SK-N-SH (cell line): Measurements from ENCODE around the gene HCST. TPM values are rescaled to one million over a fixed set of nuclear protein-coding genes. Genes with fewer than 3 reads are reported as not detected.

Source experiments
- CTCF ChIA-PET: fragments of 300-600, 350-600 bp; formaldehyde crosslinking; extraction: SDS; loops from one replicate; lab custom pipeline; 2021; lab: Yijun Ruan, JAX
- POLR2A ChIA-PET: fragments of 350-600 bp; sonication (Branson Sonifier 250); formaldehyde crosslinking; extraction: SDS; loops from one replicate; lab custom pipeline; 2020; ENCODE audit warnings: antibody characterized with exemption, inconsistent platforms; lab: Yijun Ruan, JAX
- DNase-seq: peaks from one replicate; pipeline ENCODE4 v3.0.0; 2012
- H2AFZ ChIP-seq: fragments of 200-600 bp; sonication (generic); 2 replicates; pipeline ENCODE4 v1.8.1; 2016; ENCODE audit warnings: antibody characterized with exemption, mild to moderate bottlenecking, low read depth
- H3F3A ChIP-seq: fragments of 200-600 bp; sonication (generic); replicated peaks from 2 replicates; pipeline ENCODE3; 2016; ENCODE audit warnings: antibody characterized with exemption, mild to moderate bottlenecking; ENCODE audit not compliant: insufficient read depth
- H3K27ac ChIP-seq, 2 experiments: fragments of 200-500 bp in 1 of 2; fragments of 200-600 bp in 1 of 2; sonication (Bioruptor generic) in 1 of 2; sonication (generic), shearing (Covaris generic) in 1 of 2; 2 replicates each; pipeline versions ENCODE4 v1.5.1 to v1.6.1; 2014 to 2016; ENCODE audit warnings: low read depth in 2 of 2, inconsistent platforms in 1 of 2, low read length in 1 of 2, mild to moderate bottlenecking in 1 of 2, mixed read lengths in 1 of 2
- H3K27me3 ChIP-seq: fragments of 200-600 bp; sonication (generic), shearing (Covaris generic); 2 replicates; pipeline ENCODE4 v1.6.1; 2016; ENCODE audit warnings: mixed run types; ENCODE audit not compliant: insufficient read depth
- H3K36me3 ChIP-seq, 2 experiments: fragments of 200-500 bp in 1 of 2; fragments of 200-600 bp in 1 of 2; sonication (Bioruptor generic) in 1 of 2; sonication (generic) in 1 of 2; replicated peaks in 1 of 2; 2 replicates each; pipeline versions ENCODE3 to v1.5.1; 2014 to 2016; ENCODE audit warnings: low read length in 1 of 2, mild to moderate bottlenecking in 1 of 2; ENCODE audit not compliant: insufficient read depth in 2 of 2, control insufficient read depth in 1 of 2
- H3K4me1 ChIP-seq, 2 experiments: fragments of 200-500 bp in 1 of 2; fragments of 200-600 bp in 1 of 2; sonication (Bioruptor generic) in 1 of 2; sonication (generic), shearing (Covaris generic) in 1 of 2; 2 replicates each; pipeline versions ENCODE4 v1.5.1 to v1.6.1; 2014 to 2016; ENCODE audit warnings: low read depth in 1 of 2, low read length in 1 of 2, mixed run types in 1 of 2; ENCODE audit not compliant: insufficient read depth in 2 of 2, control insufficient read depth in 1 of 2
- H3K4me2 ChIP-seq: fragments of 200-600 bp; sonication (generic), shearing (Covaris generic); 2 replicates; pipeline ENCODE4 v1.6.1; 2017; ENCODE audit warnings: mixed run types
- H3K4me3 ChIP-seq, 2 experiments: fragments of 200-500 bp in 1 of 2; fragments of 200-600 bp in 1 of 2; sonication (Bioruptor generic) in 1 of 2; sonication (generic), shearing (Covaris generic) in 1 of 2; 2 replicates each; pipeline versions ENCODE4 v1.5.1 to v1.8.1; 2014 to 2016; ENCODE audit warnings: low read depth in 2 of 2, inconsistent platforms in 1 of 2, low read length in 1 of 2, mild to moderate bottlenecking in 1 of 2, mixed read lengths in 1 of 2, moderate library complexity in 1 of 2
- H3K79me2 ChIP-seq: fragments of 200-600 bp; sonication (generic); 2 replicates; pipeline ENCODE4 v1.8.1; 2017; ENCODE audit warnings: mild to moderate bottlenecking; ENCODE audit not compliant: insufficient read depth
- H3K9ac ChIP-seq: fragments of 200-600 bp; sonication (generic); 2 replicates; pipeline ENCODE4 v1.6.1; 2017; ENCODE audit warnings: mixed run types
- H3K9me2 ChIP-seq: fragments of 200-600 bp; sonication (generic); 2 replicates; pipeline ENCODE4 v1.6.1; 2017; ENCODE audit warnings: mixed run types
- H3K9me3 ChIP-seq: fragments of 200-600 bp; sonication (generic); 2 replicates; pipeline ENCODE4 v1.6.1; 2017; ENCODE audit warnings: mixed run types, mild to moderate bottlenecking, moderate library complexity
- H4K20me1 ChIP-seq: fragments of 200-600 bp; sonication (generic); 2 replicates; pipeline ENCODE4 v1.6.1; 2017; ENCODE audit warnings: mild to moderate bottlenecking, mixed run types; ENCODE audit not compliant: insufficient read depth
- CHD2 ChIP-seq: fragments of 150-350 bp; IDR thresholded peaks from 2 replicates; pipeline ENCODE4 v1.6.1; 2018; ENCODE audit warnings: low read length; ENCODE audit not compliant: partially characterized antibody
- ELF1 ChIP-seq: IDR thresholded peaks from 2 replicates; pipeline ENCODE4 v1.4.0; 2012
- EP300 ChIP-seq, 2 experiments: IDR thresholded peaks; 2 replicates each; pipeline versions ENCODE4 v1.4.0 to v1.6.1; 2012; ENCODE audit warnings: borderline replicate concordance in 1 of 2, low read depth in 1 of 2, low read length in 1 of 2
- GABPA ChIP-seq: IDR thresholded peaks from 2 replicates; pipeline ENCODE4 v1.4.0; 2012; ENCODE audit warnings: low read depth, mild to moderate bottlenecking
- IRF3 ChIP-seq: fragments of 150-350 bp; IDR thresholded peaks from 2 replicates; pipeline ENCODE4 v1.6.1; 2016; ENCODE audit warnings: mild to moderate bottlenecking, low read depth, low read length
- JUND ChIP-seq: IDR thresholded peaks from 2 replicates; pipeline ENCODE4 v1.4.0; 2012
- MAX ChIP-seq: IDR thresholded peaks from 2 replicates; pipeline ENCODE4 v1.4.0; 2012; ENCODE audit warnings: low read depth
- MEF2A ChIP-seq: IDR thresholded peaks from 2 replicates; pipeline ENCODE4 v1.4.0; 2012; ENCODE audit warnings: low read depth, borderline replicate concordance
- RAD21 ChIP-seq: IDR thresholded peaks from 2 replicates; pipeline ENCODE4 v1.6.1; 2012; ENCODE audit warnings: mild to moderate bottlenecking, low read length
- REST ChIP-seq: IDR thresholded peaks from 2 replicates; pipeline ENCODE4 v1.6.1; 2012; ENCODE audit warnings: mild to moderate bottlenecking, low read depth, low read length, moderate library complexity
- RXRA ChIP-seq: IDR thresholded peaks from 2 replicates; pipeline ENCODE4 v1.4.0; 2012; ENCODE audit warnings: low read depth, mild to moderate bottlenecking, borderline replicate concordance
- SIN3A ChIP-seq: IDR thresholded peaks from 2 replicates; pipeline ENCODE4 v1.6.1; 2012; ENCODE audit warnings: low read depth, mild to moderate bottlenecking, low read length, moderate library complexity, borderline replicate concordance
- SMC3 ChIP-seq: IDR thresholded peaks from 2 replicates; pipeline ENCODE4 v1.6.1; 2012; ENCODE audit warnings: low read depth, low read length, improper control_type of control experiment
- TAF1 ChIP-seq: IDR thresholded peaks from 2 replicates; pipeline ENCODE4 v1.6.1; 2012; ENCODE audit warnings: low read depth, mild to moderate bottlenecking, low read length, moderate library complexity, borderline replicate concordance
- TEAD4 ChIP-seq: IDR thresholded peaks from 2 replicates; pipeline ENCODE4 v1.4.0; 2012; ENCODE audit warnings: mild to moderate bottlenecking, borderline replicate concordance; ENCODE audit not compliant: insufficient read depth
- USF1 ChIP-seq: IDR thresholded peaks from 2 replicates; pipeline ENCODE4 v1.4.0; 2012; ENCODE audit warnings: low read depth, borderline replicate concordance
- YY1 ChIP-seq: IDR thresholded peaks from 2 replicates; pipeline ENCODE4 v1.4.0; 2012; ENCODE audit warnings: low read depth, mild to moderate bottlenecking
- ZBTB33 ChIP-seq: IDR thresholded peaks from 2 replicates; pipeline ENCODE4 v1.4.0; 2012; ENCODE audit warnings: low read depth, borderline replicate concordance
- WGBS: methylation state at CpG from one replicate; pipeline ENCODE4 v1.1.6; 2017; ENCODE audit warnings: low lambda C conversion rate; 5-methylcytosine and 5-hydroxymethylcytosine counted together
- polyA plus RNA-seq, 3 experiments: library from polyadenylated mRNA; depleted of rRNA; stranded (reverse); fragments of >200 nt; gene quantifications; 2 replicates each; pipeline ENCODE4 v1.2.3, GENCODE V29; 2012

The HCST gene
- polyA plus RNA-seq, 1 of the 3 experiments (the other 2 are of a cell fraction) = 0.59 TPM

GRCh38 chr19:35887197-35887596 lies 15.1 kb upstream of the HCST start:
- H3K9me2 ChIP-seq = no peaks in the 10 kb centered on the region
- H3K4me3 ChIP-seq = no peak overlapping the region
- no peaks in the 10 kb centered on the region for H3K4me1 ChIP-seq
- WGBS = 76% methylated on average over 3 of the region's 5 CpGs
- POLR2A ChIA-PET = no interaction called here
- H3K4me2 ChIP-seq = no peak overlapping the region
- no peaks in the 10 kb centered on the region for H3K79me2 ChIP-seq
- DNase-seq = no peak
- no peak overlapping the region for H3K9ac ChIP-seq
- H3K9me3 ChIP-seq = no peaks in the 10 kb centered on the region
- peaks cover 5 to 8% of the 10 kb centered on the region in 2 experiments for H3K36me3 ChIP-seq
- H3K27me3 ChIP-seq = no peaks in the 10 kb centered on the region
- no peaks in the 10 kb centered on the region for H3F3A ChIP-seq
- CTCF ChIA-PET = interaction anchor here (1.2 kb wide), 2 partner anchors 44 to 108 kb away, joined by 3 read pairs; no protein-coding TSS in a partner anchor
- H3K27ac ChIP-seq = no peak overlapping the region
- TF ChIP-seq YY1 (no peak), SMC3 (no peak), RAD21 (no peak), IRF3 (no peak), MEF2A (no peak), REST (no peak), TAF1 (no peak), TEAD4 (no peak), GABPA (no peak)
- H4K20me1 ChIP-seq = no peaks in the 10 kb centered on the region
- no peak overlapping the region for H2AFZ ChIP-seq

GRCh38 chr19:35888398-35888797 lies 13.9 kb upstream of the HCST start:
- WGBS = 98% methylated on average over 9 of the region's 9 CpGs
- Histone ChIP-seq H3K9me2 (no peaks in the 10 kb centered on the region), H3F3A (no peaks in the 10 kb centered on the region), H4K20me1 (no peaks in the 10 kb centered on the region), H3K4me3 (no peak overlapping the region), H3K9ac (no peak overlapping the region), H3K4me1 (no peaks in the 10 kb centered on the region), H3K9me3 (no peaks in the 10 kb centered on the region), H3K27ac (no peak overlapping the region), H3K36me3 (peaks cover 8 to 12% of the 10 kb centered on the region in 2 experiments), H3K79me2 (no peaks in the 10 kb centered on the region), H2AFZ (no peak overlapping the region), H3K27me3 (no peaks in the 10 kb centered on the region), H3K4me2 (no peak overlapping the region)
- ChIA-PET POLR2A (no interaction called here), CTCF (interaction anchor here (1.0 to 1.2 kb wide), 4 partner anchors 35 to 107 kb away, joined by 3 read pairs; no protein-coding TSS in a partner anchor)
- DNase-seq = no peak
- no peak for TF ChIP-seq ZBTB33
- no peak for TF ChIP-seq MEF2A
- no peak for TF ChIP-seq USF1
- TF ChIP-seq RXRA = no peak
- no peak for TF ChIP-seq MAX
- no peak for TF ChIP-seq TAF1
- no peak for TF ChIP-seq YY1
- no peak for TF ChIP-seq ELF1
- TF ChIP-seq IRF3 = no peak
- TF ChIP-seq JUND = no peak
- TF ChIP-seq CHD2 = no peak
- TF ChIP-seq RAD21 = no peak
- no peak for TF ChIP-seq SIN3A
- no peak for TF ChIP-seq EP300 (IDR thresholded peaks at IDR 0.05; ENCODE audit: borderline replicate concordance in 1 of 2, low read depth in 1 of 2, low read length in 1 of 2)
